ENCODE results near the gene MIA. TPM values are rescaled to one million over a fixed set of nuclear protein-coding genes. Genes with fewer than 3 reads are reported as not detected.

MIA gene
- total RNA-seq, 4 donors from 2014 or later = not detected

DNA sequence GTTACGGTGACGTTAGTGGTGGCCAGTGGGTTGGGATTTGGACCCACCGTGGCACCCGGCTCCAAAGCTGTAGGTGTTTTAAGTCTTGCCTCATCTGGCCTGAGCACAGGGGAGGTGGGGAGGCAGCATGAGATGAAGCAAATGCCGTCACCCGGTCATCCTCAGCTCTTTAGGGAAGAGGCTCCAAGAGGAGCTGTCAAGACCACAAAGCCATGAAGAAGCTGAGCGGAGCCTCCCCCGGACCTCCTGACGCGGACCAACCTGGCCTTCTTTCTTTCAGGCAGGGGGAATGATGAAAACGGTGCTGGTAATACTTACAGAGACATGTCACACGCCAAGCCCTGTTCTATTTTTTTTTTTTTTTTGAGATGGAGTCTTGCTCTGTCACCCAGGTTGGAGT lies 32.4 kb upstream of the MIA start:
- ATAC-seq (no peak), DNase-seq (no peak)
- in situ Hi-C loops (cut with MboI; ENCODE audit: low sequenced_read_pairs in 4 of 4) = no loop called here
- Histone ChIP-seq H3K9me3 (no peaks in the 10 kb centered on the region), H3K4me3 (no peak overlapping the region), H3K27ac (peak overlapping the region in 1 of 4 donors; percentile 18), H3K36me3 (peaks cover 0 to 22% of the 10 kb centered on the region in 2 donors), H3K27me3 (no peaks in the 10 kb centered on the region), H3K4me1 (peaks cover 11 to 15% of the 10 kb centered on the region in 2 donors)
- TF ChIP-seq POLR2A (IDR thresholded peaks at IDR 0.05) = no peak
- TF ChIP-seq, protein P1, sequence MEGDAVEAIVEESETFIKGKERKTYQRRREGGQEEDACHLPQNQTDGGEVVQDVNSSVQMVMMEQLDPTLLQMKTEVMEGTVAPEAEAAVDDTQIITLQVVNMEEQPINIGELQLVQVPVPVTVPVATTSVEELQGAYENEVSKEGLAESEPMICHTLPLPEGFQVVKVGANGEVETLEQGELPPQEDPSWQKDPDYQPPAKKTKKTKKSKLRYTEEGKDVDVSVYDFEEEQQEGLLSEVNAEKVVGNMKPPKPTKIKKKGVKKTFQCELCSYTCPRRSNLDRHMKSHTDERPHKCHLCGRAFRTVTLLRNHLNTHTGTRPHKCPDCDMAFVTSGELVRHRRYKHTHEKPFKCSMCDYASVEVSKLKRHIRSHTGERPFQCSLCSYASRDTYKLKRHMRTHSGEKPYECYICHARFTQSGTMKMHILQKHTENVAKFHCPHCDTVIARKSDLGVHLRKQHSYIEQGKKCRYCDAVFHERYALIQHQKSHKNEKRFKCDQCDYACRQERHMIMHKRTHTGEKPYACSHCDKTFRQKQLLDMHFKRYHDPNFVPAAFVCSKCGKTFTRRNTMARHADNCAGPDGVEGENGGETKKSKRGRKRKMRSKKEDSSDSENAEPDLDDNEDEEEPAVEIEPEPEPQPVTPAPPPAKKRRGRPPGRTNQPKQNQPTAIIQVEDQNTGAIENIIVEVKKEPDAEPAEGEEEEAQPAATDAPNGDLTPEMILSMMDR (IDR thresholded peaks at IDR 0.05 in 4 of 5, conservative IDR thresholded peaks at IDR 0.05 in 1 of 5) = no peak
- intact Hi-C loops (cut with DNase I; ENCODE audit: low total_unique reads) = no loop called here

DNA sequence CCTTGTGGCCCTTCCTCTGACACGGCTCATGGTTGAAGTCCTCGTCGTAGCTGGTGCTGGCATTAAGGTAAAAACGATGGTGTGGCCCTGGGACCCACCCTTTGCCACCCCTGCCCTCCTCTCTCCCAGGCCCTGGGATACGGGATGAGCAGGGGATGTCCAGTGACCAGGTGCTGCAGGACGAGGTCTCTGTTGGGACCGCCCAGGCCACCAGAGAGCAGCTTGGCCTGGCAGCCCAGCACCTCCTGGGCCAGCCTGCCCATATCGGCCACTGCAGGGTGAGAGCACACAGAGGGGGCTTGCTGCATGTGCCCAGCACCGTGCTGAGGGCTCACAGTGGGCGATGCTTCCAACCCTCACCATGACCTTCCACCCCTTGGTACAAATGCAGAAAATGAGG lies 31.4 kb upstream of the MIA start:
- DNase-seq (no peak), ATAC-seq (no peak)
- H3K36me3 ChIP-seq = peaks cover 0 to 11% of the 10 kb centered on the region in 2 donors
- intact Hi-C loops (cut with DNase I; ENCODE audit: low total_unique reads) (no loop called here), in situ Hi-C loops (cut with MboI; ENCODE audit: low sequenced_read_pairs in 4 of 4) (no loop called here)
- H3K27ac ChIP-seq = no peak overlapping the region
- peaks cover 17 to 19% of the 10 kb centered on the region in 2 donors for H3K4me1 ChIP-seq
- no peaks in the 10 kb centered on the region for H3K27me3 ChIP-seq
- no peak overlapping the region for H3K4me3 ChIP-seq
- no peaks in the 10 kb centered on the region for H3K9me3 ChIP-seq
- TF ChIP-seq, protein P1 (IDR thresholded peaks at IDR 0.05 in 4 of 5, conservative IDR thresholded peaks at IDR 0.05 in 1 of 5) = no peak
- no peak for TF ChIP-seq POLR2A (IDR thresholded peaks at IDR 0.05)

DNA sequence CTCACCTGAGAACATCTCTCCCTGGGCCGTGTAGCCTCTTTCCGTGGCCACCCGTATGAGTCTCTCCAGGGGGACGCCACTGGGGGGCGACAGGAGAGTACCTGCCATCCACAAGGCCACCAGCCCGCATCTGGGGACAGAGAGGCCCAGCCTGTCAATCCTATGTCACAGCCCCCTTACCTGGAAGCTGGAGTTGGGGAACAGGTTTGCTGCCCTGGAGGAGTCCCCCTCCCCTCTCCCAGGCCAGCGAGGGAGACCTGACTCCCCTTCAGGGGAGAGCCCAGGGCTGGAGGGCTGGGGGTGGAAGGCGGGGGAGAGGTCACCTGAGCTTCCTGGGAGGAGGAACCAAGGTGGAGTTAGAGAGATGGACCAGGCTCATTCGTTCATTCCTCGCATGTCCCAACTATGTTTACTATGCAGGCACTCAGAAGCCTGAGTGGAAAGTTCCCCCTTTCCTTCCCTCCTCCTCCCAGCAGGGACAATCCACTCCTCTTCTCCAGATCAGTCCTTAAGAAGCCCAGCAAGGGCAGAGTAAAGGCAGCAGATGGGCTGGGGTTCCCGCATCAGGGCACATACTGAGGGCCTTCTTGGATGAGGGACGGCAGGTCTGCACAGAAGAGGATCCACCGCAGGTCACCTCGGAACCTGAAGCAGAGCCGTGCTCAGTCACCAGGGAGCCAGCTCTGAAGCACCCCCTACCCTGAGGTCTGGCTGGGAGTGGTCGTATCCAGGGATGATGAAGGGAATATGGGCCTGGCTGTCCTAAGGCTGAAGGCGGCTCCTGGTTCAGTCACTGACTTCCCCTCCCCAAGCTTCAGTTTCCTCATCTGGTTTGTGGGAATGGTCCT lies 30.5 kb upstream of the MIA start:
- Histone ChIP-seq H3K27ac (peak overlapping the region in 1 of 4 donors; percentile 22), H3K4me1 (peaks cover 25 to 27% of the 10 kb centered on the region in 2 donors), H3K9me3 (no peaks in the 10 kb centered on the region), H3K36me3 (peaks cover 0 to 4% of the 10 kb centered on the region in 2 donors), H3K4me3 (no peak overlapping the region), H3K27me3 (no peaks in the 10 kb centered on the region)
- TF ChIP-seq, protein P1 (IDR thresholded peaks at IDR 0.05 in 4 of 5, conservative IDR thresholded peaks at IDR 0.05 in 1 of 5) = peak in 2 of 5 experiments; percentile 14 to 20
- TF ChIP-seq POLR2A (IDR thresholded peaks at IDR 0.05) = no peak
- DNase-seq (no peak), ATAC-seq (no peak)
- intact Hi-C loops (cut with DNase I; ENCODE audit: low total_unique reads) = no loop called here
- in situ Hi-C loops (cut with MboI; ENCODE audit: low sequenced_read_pairs in 4 of 4) = no loop called here

DNA sequence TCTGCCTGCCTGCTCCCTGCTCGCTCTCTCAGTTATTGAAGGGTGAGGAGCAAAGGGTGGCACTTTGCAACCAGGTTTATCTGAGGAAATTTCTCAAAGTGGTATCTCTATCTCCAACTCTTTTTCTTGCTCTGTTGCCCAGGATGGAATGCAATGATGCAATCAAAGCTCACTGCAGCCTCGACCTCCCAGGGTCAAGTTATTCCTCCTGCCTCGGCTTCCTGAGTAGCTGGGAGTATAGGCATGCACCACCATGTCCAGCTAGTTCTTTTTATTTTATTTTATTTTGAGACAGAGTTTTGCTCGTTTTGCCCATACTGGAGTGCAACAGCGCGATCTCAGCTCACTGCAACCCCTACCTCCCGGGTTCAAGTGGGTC lies 29.9 kb upstream of the MIA start:
- no peak for ATAC-seq
- no peaks in the 10 kb centered on the region for H3K36me3 ChIP-seq
- in situ Hi-C loops (cut with MboI; ENCODE audit: low sequenced_read_pairs in 4 of 4) (no loop called here), intact Hi-C loops (cut with DNase I; ENCODE audit: low total_unique reads) (no loop called here)
- H3K27me3 ChIP-seq = no peaks in the 10 kb centered on the region
- H3K27ac ChIP-seq = peak overlapping the region in 1 of 4 donors; percentile 22
- TF ChIP-seq POLR2A (IDR thresholded peaks at IDR 0.05) = no peak
- TF ChIP-seq, protein P1 (IDR thresholded peaks at IDR 0.05 in 4 of 5, conservative IDR thresholded peaks at IDR 0.05 in 1 of 5) = no peak
- H3K4me3 ChIP-seq = no peak overlapping the region
- H3K4me1 ChIP-seq = peaks cover 24 to 26% of the 10 kb centered on the region in 2 donors
- no peaks in the 10 kb centered on the region for H3K9me3 ChIP-seq
- DNase-seq = no peak

All from gastrocnemius medialis (tissue), 4 donors.